Osteocyte (in vitro differentiated cells): ENCODE results near the gene HUNK. TPM values are rescaled to one million over a fixed set of nuclear protein-coding genes. Genes with fewer than 3 reads are reported as not detected.

ENCODE experiments used
- DNase-seq: peaks from one replicate; pipeline ENCODE4 v3.0.0; 2021; ENCODE audit warnings: mixed read lengths; ENCODE audit not compliant: unreplicated experiment; ENCODE audit errors: extremely low spot score
- H3K27ac Mint-ChIP-seq: one replicate; pipeline ENCODE4 v1.8.0; 2021; ENCODE audit warnings: mild to moderate bottlenecking, mixed read lengths; ENCODE audit not compliant: unreplicated experiment
- H3K27me3 Mint-ChIP-seq: one replicate; pipeline ENCODE4 v1.8.0; 2021; ENCODE audit warnings: mixed read lengths; ENCODE audit not compliant: unreplicated experiment
- H3K36me3 Mint-ChIP-seq: one replicate; pipeline ENCODE4 v1.8.0; 2021; ENCODE audit warnings: mixed read lengths; ENCODE audit not compliant: unreplicated experiment
- H3K4me1 Mint-ChIP-seq: one replicate; pipeline ENCODE4 v1.8.0; 2021; ENCODE audit warnings: mixed read lengths; ENCODE audit not compliant: unreplicated experiment
- H3K4me3 Mint-ChIP-seq: one replicate; pipeline ENCODE4 v1.8.0; 2021; ENCODE audit warnings: mild to moderate bottlenecking, moderate library complexity, mixed read lengths; ENCODE audit not compliant: unreplicated experiment
- H3K9me3 Mint-ChIP-seq: one replicate; pipeline ENCODE4 v1.8.0; 2021; ENCODE audit warnings: mixed read lengths; ENCODE audit not compliant: unreplicated experiment
- CTCF ChIP-seq: fragments of 200-600 bp; sonication (generic); IDR thresholded peaks from 2 replicates; pipeline ENCODE4 v1.5.0; 2021; ENCODE audit warnings: antibody characterized with exemption, mild to moderate bottlenecking, moderate library complexity
- total RNA-seq: library from RNA; stranded (reverse); gene quantifications from 2 replicates; pipeline ENCODE4 v1.2.1, GENCODE V29; 2021

The HUNK gene
- total RNA-seq, 1 donor from 2014 or later: 0.83 TPM

- Mint-ChIP-seq H3K36me3 (no peaks in the 10 kb centered on the region), H3K9me3 (no peaks in the 10 kb centered on the region)
Measured at GRCh38 chr21:31948676-31949075, 75.9 kb downstream of the HUNK start.

GRCh38 chr21:31952828-31953227 is 80.0 kb downstream of the HUNK start:
- Mint-ChIP-seq H3K36me3 (no peaks in the 10 kb centered on the region), H3K9me3 (no peaks in the 10 kb centered on the region), H3K27ac (no peak overlapping the region), H3K27me3 (no peaks in the 10 kb centered on the region), H3K4me3 (no peak overlapping the region), H3K4me1 (no peaks in the 10 kb centered on the region)
- no peak for DNase-seq
- no peak for TF ChIP-seq CTCF

More at GRCh38 chr21:31948676-31949075, 75.9 kb downstream of the HUNK start:
- TF ChIP-seq CTCF: no peak
- Mint-ChIP-seq H3K27ac (no peak overlapping the region), H3K4me1 (peaks cover 8% of the 10 kb centered on the region), H3K4me3 (no peak overlapping the region), H3K27me3 (no peaks in the 10 kb centered on the region)
- no peak for DNase-seq

GRCh38 chr21:31957631-31958030 is 84.8 kb downstream of the HUNK start:
- Mint-ChIP-seq H3K27ac (no peak overlapping the region), H3K9me3 (no peaks in the 10 kb centered on the region), H3K4me3 (no peak overlapping the region), H3K4me1 (no peaks in the 10 kb centered on the region), H3K36me3 (no peaks in the 10 kb centered on the region), H3K27me3 (no peaks in the 10 kb centered on the region)
- no peak for TF ChIP-seq CTCF
- no peak for DNase-seq

GRCh38 chr21:31959881-31960280 is 87.1 kb downstream of the HUNK start:
- TF ChIP-seq CTCF: no peak
- no peaks in the 10 kb centered on the region for H3K36me3 Mint-ChIP-seq
- H3K4me3 Mint-ChIP-seq: no peak overlapping the region

GRCh38 chr21:31961027-31961426 is 88.2 kb downstream of the HUNK start:
- no peak for DNase-seq
- H3K27me3 Mint-ChIP-seq: no peaks in the 10 kb centered on the region
- no peak for TF ChIP-seq CTCF
- no peak overlapping the region for H3K27ac Mint-ChIP-seq
- H3K4me3 Mint-ChIP-seq: no peak overlapping the region
- H3K36me3 Mint-ChIP-seq: no peaks in the 10 kb centered on the region
- H3K9me3 Mint-ChIP-seq: no peaks in the 10 kb centered on the region
- H3K4me1 Mint-ChIP-seq: no peaks in the 10 kb centered on the region

More at GRCh38 chr21:31959881-31960280, 87.1 kb downstream of the HUNK start:
- no peak for DNase-seq
- H3K9me3 Mint-ChIP-seq: no peaks in the 10 kb centered on the region
- H3K27me3 Mint-ChIP-seq: no peaks in the 10 kb centered on the region
- no peak overlapping the region for H3K27ac Mint-ChIP-seq
- H3K4me1 Mint-ChIP-seq: no peaks in the 10 kb centered on the region
